HG03039 (cell line): ENCODE results near the gene NRARP.
A peak's percentile ranks its signal among the peaks of the same experiment; 100 is the strongest.
"Not testable (repeated sequence)": the region's sequence is repeated elsewhere in the genome, so short reads cannot be mapped to it uniquely, and the experiment has no call there.

Source experiments
- ATAC-seq: cut with Tn5 transposase; IDR thresholded peaks from one replicate; pipeline ENCODE4 v1.9.1; 2021; ENCODE audit warnings: mild to moderate bottlenecking, moderate library complexity; ENCODE audit not compliant: unreplicated experiment

NRARP gene

GRCh38 chr9:137265496-137266161 is 36.4 kb downstream of the NRARP start:
- ATAC-seq: no peak

- ATAC-seq: no peak
These were observed 38.0 kb downstream of the NRARP start for GRCh38 chr9:137264067-137264466.

GRCh38 chr9:137263506-137263905 is 38.6 kb downstream of the NRARP start:
- ATAC-seq: no peak

- no peak for ATAC-seq
These were observed 39.2 kb downstream of the NRARP start for GRCh38 chr9:137262909-137263285.

GRCh38 chr9:137262173-137262908 is 39.7 kb downstream of the NRARP start:
- not testable (repeated sequence) for ATAC-seq

- ATAC-seq: no peak
These were observed 45.2 kb downstream of the NRARP start for GRCh38 chr9:137256856-137257255.

- ATAC-seq: no peak
These were observed 45.7 kb downstream of the NRARP start for GRCh38 chr9:137256362-137256761.

- ATAC-seq: no peak
These were observed 46.5 kb downstream of the NRARP start for GRCh38 chr9:137255448-137256114.

GRCh38 chr9:137254624-137255447 is 47.2 kb downstream of the NRARP start, which contains the start of gene NELFB:
TSS of gene NELFB (plus strand) at chr9:137255327.
- peak; percentile 73 for ATAC-seq

- no peak for ATAC-seq
These were observed 48.1 kb downstream of the NRARP start for GRCh38 chr9:137253717-137254623.

- no peak for ATAC-seq
These were observed 49.2 kb downstream of the NRARP start for GRCh38 chr9:137252555-137253506.

- no peak for ATAC-seq
These were observed 50.4 kb downstream of the NRARP start for GRCh38 chr9:137251490-137252268.

- ATAC-seq: no peak
These were observed 50.9 kb downstream of the NRARP start, which contains the start of gene STPG3 for GRCh38 chr9:137251194-137251461. TSS of gene STPG3 (plus strand) at chr9:137251286. CDS start at chr9:137251287, 1 bp downstream.

GRCh38 chr9:137250329-137251193 is 51.5 kb downstream of the NRARP start:
- no peak for ATAC-seq
